Measurements from ENCODE around the gene SMIM41.

The SMIM41 gene

DNA sequence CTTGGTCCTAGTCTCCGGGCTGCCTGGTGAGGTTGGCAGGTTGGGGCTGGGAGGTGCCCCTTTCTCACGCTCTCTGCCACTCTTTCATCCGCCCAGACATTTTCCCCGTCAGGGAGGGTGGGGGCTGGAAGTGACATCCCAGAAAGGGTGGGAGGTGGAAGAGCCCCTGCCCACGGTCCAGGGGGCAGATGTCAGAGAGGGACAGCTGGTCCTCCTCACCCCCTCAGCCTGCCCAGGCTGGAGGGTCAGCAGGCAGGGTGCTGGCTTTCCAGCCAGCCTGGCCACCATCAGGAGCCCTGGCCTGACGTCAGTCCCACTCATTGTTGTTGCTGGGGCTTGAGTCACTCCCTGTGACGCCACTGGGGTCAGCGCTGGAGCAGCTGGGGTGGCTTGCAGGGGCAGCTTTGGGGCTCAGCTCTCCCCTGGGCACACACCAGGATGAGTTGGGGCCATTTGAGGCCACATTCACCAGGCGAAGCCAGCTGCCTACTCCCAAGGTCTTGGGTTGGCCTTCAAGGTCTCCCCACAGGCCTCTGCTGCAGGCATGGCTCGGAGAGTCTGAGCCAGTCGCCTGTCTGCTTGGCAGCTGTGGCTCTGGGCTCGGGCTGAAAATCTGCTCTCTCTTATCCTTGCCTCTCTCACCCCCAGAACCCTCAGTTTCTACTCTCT is 15.4 kb upstream of the SMIM41 start:
- no peak for DNase-seq

- DNase-seq = no peak
Measured at GRCh38 chr12:52066346-52067080, 13.0 kb upstream of the SMIM41 start.

DNA sequence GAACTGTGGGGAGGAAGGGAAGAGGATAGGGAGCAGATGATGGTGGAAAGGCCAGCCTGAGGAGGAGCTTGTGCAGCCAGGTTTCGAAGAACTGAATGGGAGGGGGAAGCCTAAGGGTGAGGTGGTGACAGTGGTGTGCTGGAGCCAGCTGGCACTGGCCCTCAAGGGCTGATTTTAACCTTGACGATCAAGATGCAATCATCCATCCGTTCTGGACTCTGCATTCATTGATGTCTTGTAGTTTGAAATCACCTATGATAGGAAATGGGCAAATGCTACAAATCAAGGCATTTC is 12.5 kb upstream of the SMIM41 start:
- DNase-seq = no peak

- peak; percentile 91 for DNase-seq
Measured at GRCh38 chr12:52069327-52070184, 9.9 kb upstream of the SMIM41 start, which contains the start of gene ATG101. TSS of gene ATG101 (plus strand) at chr12:52069978. CDS start at chr12:52073651, 3,673 bp downstream.

- DNase-seq = no peak
Measured at GRCh38 chr12:52070185-52070925, 9.1 kb upstream of the SMIM41 start.

- peak; percentile 93 for DNase-seq
Measured at GRCh38 chr12:52073531-52074381, 5.7 kb upstream of the SMIM41 start.

DNA sequence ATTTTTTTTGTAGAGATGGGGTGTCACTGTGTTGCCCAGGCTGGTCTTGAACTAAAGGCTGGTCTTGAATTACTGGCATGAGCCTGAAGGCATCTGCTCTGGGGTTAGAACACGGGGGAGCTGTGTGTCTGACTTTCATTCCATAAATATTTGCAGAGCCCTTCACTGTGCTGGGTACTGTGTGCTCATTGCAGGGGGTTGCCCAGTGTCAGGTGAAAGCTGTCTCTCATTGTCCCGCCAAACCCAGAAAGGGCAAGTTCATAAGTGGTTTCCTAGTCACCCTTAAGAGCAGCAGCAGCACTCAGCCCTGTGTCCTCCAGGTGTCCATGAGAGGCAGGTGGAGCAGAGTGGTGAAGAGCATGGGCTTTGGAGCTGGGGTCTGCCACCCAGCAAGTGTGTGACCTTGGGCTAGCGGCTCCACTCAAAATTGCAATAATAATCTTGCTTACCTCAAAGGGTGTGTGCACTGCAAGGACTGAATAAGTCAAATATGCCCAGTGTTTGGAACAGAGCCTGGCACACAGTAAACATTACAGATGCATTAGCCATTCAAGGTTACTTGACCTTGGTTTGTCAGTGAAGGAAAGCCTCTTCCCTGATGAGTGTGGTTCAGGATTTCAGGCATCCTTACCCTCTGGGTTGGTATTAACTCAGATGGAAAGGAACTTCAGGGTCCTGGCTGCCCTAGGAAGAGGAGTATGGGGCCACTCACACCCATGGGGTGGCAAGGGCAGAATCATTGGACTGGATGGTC is 4.4 kb upstream of the SMIM41 start:
- DNase-seq = no peak

GRCh38 chr12:52076811-52077210 is 2.7 kb upstream of the SMIM41 start:
- no peak for DNase-seq

GRCh38 chr12:52078276-52078675 is 1.2 kb upstream of the SMIM41 start:
- no peak for DNase-seq

DNA sequence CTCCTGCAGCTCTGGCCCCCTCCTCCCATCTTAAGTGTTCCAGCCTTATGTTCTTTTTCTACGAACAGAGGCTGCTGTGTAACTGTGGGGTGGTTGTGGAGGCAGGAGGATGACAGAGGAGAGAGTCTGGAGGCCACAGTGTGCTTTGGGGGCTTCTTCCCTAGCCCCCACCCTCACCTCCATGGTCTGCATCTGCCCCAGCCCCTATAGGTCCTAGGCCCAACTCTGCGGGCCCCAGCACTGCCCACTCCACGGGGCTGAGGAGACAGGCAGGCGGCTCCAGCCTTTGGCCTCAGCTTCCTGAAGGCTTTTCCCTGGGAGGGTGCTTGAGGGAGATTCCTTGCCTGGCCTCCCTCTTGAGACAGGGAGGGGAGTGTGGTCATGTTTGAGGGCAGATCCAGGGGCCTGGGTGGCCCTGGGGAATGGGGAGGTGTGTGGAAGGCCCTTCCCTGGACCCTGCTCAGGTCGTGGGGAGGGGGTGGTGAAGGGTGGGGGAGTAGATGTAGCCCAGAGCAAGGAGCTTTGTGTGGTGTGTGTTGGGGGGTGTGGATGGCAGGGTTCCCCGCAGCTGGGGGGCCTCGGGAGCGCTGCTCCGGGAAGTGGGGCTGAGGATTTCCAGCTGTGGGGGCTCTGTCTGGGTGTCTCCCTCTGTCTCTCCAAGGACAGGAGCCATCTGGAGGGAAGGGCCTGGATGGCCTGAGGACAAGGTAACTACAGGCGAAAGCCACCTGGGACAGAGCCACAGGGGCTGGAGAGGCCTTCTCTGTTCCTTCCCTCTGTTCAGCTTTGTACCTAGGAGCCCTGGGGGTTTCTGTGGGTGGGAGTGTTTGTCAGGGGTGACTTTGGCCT is 1.1 kb downstream of the SMIM41 start:
- no peak for DNase-seq

GRCh38 chr12:52081263-52081733 is 1.8 kb downstream of the SMIM41 start:
- DNase-seq = peak; percentile 40

GRCh38 chr12:52082026-52082668 is 2.6 kb downstream of the SMIM41 start:
- DNase-seq = no peak

DNA sequence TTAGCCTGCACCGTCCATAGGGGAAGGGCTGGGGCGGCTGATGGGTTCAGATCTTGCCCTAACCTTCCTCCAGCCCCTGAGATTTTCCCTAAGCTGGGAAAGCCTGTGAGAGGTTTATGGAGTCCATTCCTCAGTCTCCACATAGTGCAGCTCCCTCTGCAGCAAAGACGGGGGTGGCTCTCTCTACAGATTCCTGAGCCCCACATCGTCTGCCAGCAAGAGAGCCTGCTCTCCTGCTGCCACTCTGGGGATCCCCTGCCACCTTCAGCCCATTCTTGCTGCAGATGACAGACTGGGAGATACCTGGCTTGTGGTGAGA is 3.1 kb downstream of the SMIM41 start:
- no peak for DNase-seq

GRCh38 chr12:52082988-52083637 is 3.6 kb downstream of the SMIM41 start:
- peak; percentile 29 for DNase-seq

GRCh38 chr12:52083638-52083996 is 4.1 kb downstream of the SMIM41 start:
- DNase-seq = no peak

GRCh38 chr12:52084491-52085231 is 5.2 kb downstream of the SMIM41 start:
- no peak for DNase-seq

DNA sequence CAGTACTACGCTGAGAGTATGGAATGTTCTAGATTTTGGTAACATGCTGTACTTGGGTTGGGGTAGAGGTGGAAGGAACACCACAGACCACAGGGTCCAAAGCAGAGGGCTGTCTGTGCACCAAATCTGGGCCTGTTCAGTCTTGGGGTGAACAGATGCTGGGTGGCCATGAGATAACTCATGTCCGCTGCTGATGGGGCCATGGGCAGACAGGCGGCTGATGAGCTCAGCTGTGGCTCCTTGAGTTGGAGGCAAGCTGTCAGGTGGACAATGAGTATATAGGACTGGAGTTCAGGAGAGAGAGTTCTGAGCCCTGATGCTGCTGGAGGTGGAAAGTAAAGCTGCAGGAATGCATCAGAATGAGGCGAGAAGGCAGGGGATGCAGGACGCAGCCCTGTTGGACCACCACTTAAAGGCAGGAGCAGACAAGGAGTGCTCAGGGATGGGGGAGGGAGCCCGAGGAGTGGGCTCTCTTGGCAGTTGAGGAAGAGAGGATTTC is 6.2 kb downstream of the SMIM41 start:
- DNase-seq = no peak

- no peak for DNase-seq
Measured at GRCh38 chr12:52086366-52086765, 6.9 kb downstream of the SMIM41 start.

Data from MV-4-11 (cell line).